Measurements from ENCODE around the gene CTPS1. TPM values are rescaled to one million over a fixed set of nuclear protein-coding genes. Genes with fewer than 3 reads are reported as not detected.

The CTPS1 gene
- total and polyA plus RNA-seq, 2 donors from 2014 or later = 8.8 to 23.8 TPM

GRCh38 chr1:41038110-41038509, 58.6 kb downstream of the CTPS1 start:
- TF ChIP-seq CTCF (IDR thresholded peaks at IDR 0.05; ENCODE audit: borderline replicate concordance, extremely low read depth, insufficient read depth) = no peak
- no peaks in the 10 kb centered on the region for H3K9me3 ChIP-seq (ENCODE audit: control insufficient read depth in 2 of 3, insufficient read depth in 1 of 3, low read length in 3 of 3)
- H3K27ac ChIP-seq (ENCODE audit: low read depth in 2 of 2, low read length in 2 of 2) = no peak overlapping the region
- no peak overlapping the region for H3K4me3 ChIP-seq (ENCODE audit: low read length in 3 of 3)
- DNase-seq (no peak), FAIRE-seq (no peak)
- H3K9ac ChIP-seq (ENCODE audit: low read length in 3 of 3) = no peak overlapping the region
- H3K4me1 ChIP-seq (ENCODE audit: control insufficient read depth in 2 of 3, insufficient read depth in 2 of 3, low read depth in 1 of 3, low read length in 3 of 3) = peaks cover 0 to 7% (median 0%) of the 10 kb centered on the region in 3 donors
- intact Hi-C loops (cut with DNase I) = no loop called here
- peaks cover 2 to 34% (median 21%) of the 10 kb centered on the region in 3 donors for H3K36me3 ChIP-seq (ENCODE audit: control insufficient read depth in 2 of 3, insufficient read depth in 3 of 3, low read length in 3 of 3)
- no peaks in the 10 kb centered on the region for H3K27me3 ChIP-seq (ENCODE audit: control insufficient read depth, insufficient read depth, low read length)

GRCh38 chr1:41041614-41042270, 62.2 kb downstream of the CTPS1 start:
- Histone ChIP-seq H3K9me3 (ENCODE audit: control insufficient read depth in 2 of 3, insufficient read depth in 1 of 3, low read length in 3 of 3) (no peaks in the 10 kb centered on the region), H3K4me3 (ENCODE audit: low read length in 3 of 3) (no peak overlapping the region), H3K27me3 (ENCODE audit: control insufficient read depth, insufficient read depth, low read length) (no peaks in the 10 kb centered on the region), H3K27ac (ENCODE audit: low read depth in 2 of 2, low read length in 2 of 2) (no peak overlapping the region), H3K36me3 (ENCODE audit: control insufficient read depth in 2 of 3, insufficient read depth in 3 of 3, low read length in 3 of 3) (peaks cover 0 to 21% (median 15%) of the 10 kb centered on the region in 3 donors), H3K4me1 (ENCODE audit: control insufficient read depth in 2 of 3, insufficient read depth in 2 of 3, low read depth in 1 of 3, low read length in 3 of 3) (peaks cover 0 to 32% (median 19%) of the 10 kb centered on the region in 3 donors), H3K9ac (ENCODE audit: low read length in 3 of 3) (no peak overlapping the region)
- DNase-seq = no peak
- FAIRE-seq = no peak
- no peak for TF ChIP-seq CTCF (IDR thresholded peaks at IDR 0.05; ENCODE audit: borderline replicate concordance, extremely low read depth, insufficient read depth)
- intact Hi-C loops (cut with DNase I) = no loop called here

- H3K27ac ChIP-seq (ENCODE audit: low read depth in 2 of 2, low read length in 2 of 2) = peak overlapping the region in 1 of 2 donors; percentile 59
- intact Hi-C loops (cut with DNase I) = no loop called here
- peak overlapping the region in 1 of 3 donors; percentile 39 for H3K9ac ChIP-seq (ENCODE audit: low read length in 3 of 3)
- no peak for TF ChIP-seq CTCF (IDR thresholded peaks at IDR 0.05; ENCODE audit: borderline replicate concordance, extremely low read depth, insufficient read depth)
- no peaks in the 10 kb centered on the region for H3K27me3 ChIP-seq (ENCODE audit: control insufficient read depth, insufficient read depth, low read length)
- peaks cover 0 to 18% (median 8%) of the 10 kb centered on the region in 3 donors for H3K36me3 ChIP-seq (ENCODE audit: control insufficient read depth in 2 of 3, insufficient read depth in 3 of 3, low read length in 3 of 3)
- DNase-seq (no peak), FAIRE-seq (no peak)
- no peak overlapping the region for H3K4me3 ChIP-seq (ENCODE audit: low read length in 3 of 3)
- H3K9me3 ChIP-seq (ENCODE audit: control insufficient read depth in 2 of 3, insufficient read depth in 1 of 3, low read length in 3 of 3) = no peaks in the 10 kb centered on the region
- peaks cover 0 to 35% (median 23%) of the 10 kb centered on the region in 3 donors for H3K4me1 ChIP-seq (ENCODE audit: control insufficient read depth in 2 of 3, insufficient read depth in 2 of 3, low read depth in 1 of 3, low read length in 3 of 3)
Measured at GRCh38 chr1:41044187-41044586, 64.7 kb downstream of the CTPS1 start.

Data from kidney (tissue), 14 donors.